Metanephros (tissue), 1 donor: ENCODE data around the gene CRLF2. TPM values are rescaled to one million over a fixed set of nuclear protein-coding genes. Genes with fewer than 3 reads are reported as not detected.

Source experiments
- total RNA-seq: library from RNA; depleted of rRNA; stranded (reverse); fragments of >200 nt; gene quantifications from one replicate; pipeline ENCODE4 v1.2.3, GENCODE V29; 2014

The CRLF2 gene
- 0.35 TPM for total RNA-seq

GRCh38 chrX:1212532-1212931 lies at the start of gene CRLF2:
Gene CRLF2, minus strand, starts transcription at chrX:1212649. Its CDS starts 15 bp downstream, at chrX:1212634.

Other genes starting within 250 kb of the CRLF2 start
- gene CSF2RA, start 56.2 kb upstream of the CRLF2 start, total RNA-seq, result 6.1 TPM
- gene IL3RA, start 124.1 kb upstream of the CRLF2 start, total RNA-seq, result 6.2 TPM
- 367 TPM for gene SLC25A6, start 179.5 kb upstream of the CRLF2 start, total RNA-seq
- gene ASMTL, start 240.3 kb upstream of the CRLF2 start, total RNA-seq, result 27.3 TPM